ENCODE data around the gene S1PR1. TPM values are rescaled to one million over a fixed set of nuclear protein-coding genes. Genes with fewer than 3 reads are reported as not detected.

The S1PR1 gene
- total RNA-seq, 4 donors from 2014 or later, result 11.4 to 50.6 (median 26.0) TPM

DNA sequence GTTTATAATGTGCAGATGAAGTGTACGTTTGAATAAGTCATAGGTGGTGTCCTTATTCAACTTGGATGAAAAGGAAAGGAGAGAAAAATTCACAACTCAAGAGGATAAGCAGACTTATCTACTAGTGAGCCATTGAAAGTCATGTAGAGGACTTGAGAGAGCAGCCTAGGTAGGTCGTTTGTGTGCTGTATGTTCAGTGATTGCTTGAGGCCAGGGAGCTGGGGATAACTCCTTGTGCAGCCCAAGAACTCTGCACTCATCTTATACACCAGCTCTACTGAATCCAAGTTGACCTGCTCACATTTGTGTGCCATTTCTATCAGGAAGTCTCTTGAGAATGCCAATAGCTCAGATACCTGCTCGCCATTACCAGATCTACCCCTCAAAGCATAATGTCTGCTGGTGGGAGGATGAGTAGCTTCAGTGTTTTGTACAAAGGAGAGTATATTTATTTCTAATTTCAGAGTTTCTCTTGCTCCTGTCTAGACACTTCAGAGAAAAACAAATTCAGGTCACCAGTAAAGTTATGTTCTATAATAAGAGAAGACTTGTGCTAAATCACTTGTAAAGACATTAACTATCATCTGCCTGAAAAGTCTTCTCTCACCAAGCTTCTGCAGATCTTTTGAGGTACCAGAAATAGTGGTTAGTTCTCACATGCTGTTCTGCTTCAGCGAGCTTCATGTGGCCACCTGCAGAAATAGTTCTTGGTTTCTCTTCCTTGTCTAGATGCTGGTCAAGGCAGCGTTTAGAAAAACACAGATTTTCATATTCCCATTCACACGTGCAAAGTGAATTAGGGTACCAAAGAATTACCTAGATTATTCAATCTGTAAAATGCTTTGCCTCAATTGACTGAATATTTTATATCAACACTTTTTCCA lies 10.8 kb downstream of the S1PR1 start:
- no peaks in the 10 kb centered on the region for H3K4me1 ChIP-seq
- no peaks in the 10 kb centered on the region for H3K36me3 ChIP-seq
- H3K9me3 ChIP-seq, result no peaks in the 10 kb centered on the region
- no peaks in the 10 kb centered on the region for H3K27me3 ChIP-seq
- no peak for TF ChIP-seq POLR2A (IDR thresholded peaks at IDR 0.05)
- TF ChIP-seq EP300 (IDR thresholded peaks at IDR 0.05), result no peak
- no peak for TF ChIP-seq POLR2AphosphoS5 (IDR thresholded peaks at IDR 0.05)
- TF ChIP-seq CTCF (IDR thresholded peaks at IDR 0.05), result no peak
- no peak overlapping the region for H3K4me3 ChIP-seq
- no peak for DNase-seq (ENCODE audit: low spot score in 2 of 2)
- WGBS, result 85% methylated on average over 6 of the region's 6 CpGs
- H3K27ac ChIP-seq, result no peak overlapping the region

GRCh38 chr1:101250222-101250621 lies 13.4 kb downstream of the S1PR1 start:
- Histone ChIP-seq H3K36me3 (no peaks in the 10 kb centered on the region), H3K4me1 (no peaks in the 10 kb centered on the region), H3K9me3 (no peaks in the 10 kb centered on the region), H3K27ac (no peak overlapping the region), H3K27me3 (no peaks in the 10 kb centered on the region), H3K4me3 (no peak overlapping the region)
- TF ChIP-seq POLR2A (IDR thresholded peaks at IDR 0.05) (no peak), CTCF (IDR thresholded peaks at IDR 0.05) (no peak), POLR2AphosphoS5 (IDR thresholded peaks at IDR 0.05) (no peak), EP300 (IDR thresholded peaks at IDR 0.05) (no peak)
- WGBS, result 86% methylated on average over 3 of the region's 3 CpGs
- no peak for DNase-seq (ENCODE audit: low spot score in 2 of 2)

GRCh38 chr1:101250656-101251272 lies 13.9 kb downstream of the S1PR1 start:
- Histone ChIP-seq H3K4me1 (no peaks in the 10 kb centered on the region), H3K27me3 (no peaks in the 10 kb centered on the region), H3K9me3 (no peaks in the 10 kb centered on the region), H3K4me3 (no peak overlapping the region), H3K36me3 (no peaks in the 10 kb centered on the region), H3K27ac (no peak overlapping the region)
- WGBS, result 45% methylated on average over 5 of the region's 5 CpGs
- DNase-seq (ENCODE audit: low spot score in 2 of 2), result no peak
- no peak for TF ChIP-seq POLR2A (IDR thresholded peaks at IDR 0.05)
- no peak for TF ChIP-seq EP300 (IDR thresholded peaks at IDR 0.05)

GRCh38 chr1:101251504-101251903 lies 14.7 kb downstream of the S1PR1 start:
- no peaks in the 10 kb centered on the region for H3K4me1 ChIP-seq
- no peak overlapping the region for H3K27ac ChIP-seq
- no peak overlapping the region for H3K4me3 ChIP-seq
- DNase-seq (ENCODE audit: low spot score in 2 of 2), result no peak
- no peaks in the 10 kb centered on the region for H3K9me3 ChIP-seq
- H3K36me3 ChIP-seq, result no peaks in the 10 kb centered on the region
- TF ChIP-seq CTCF (IDR thresholded peaks at IDR 0.05) (no peak), POLR2A (IDR thresholded peaks at IDR 0.05) (no peak), POLR2AphosphoS5 (IDR thresholded peaks at IDR 0.05) (no peak), EP300 (IDR thresholded peaks at IDR 0.05) (no peak)
- no peaks in the 10 kb centered on the region for H3K27me3 ChIP-seq

GRCh38 chr1:101253976-101254674 lies 17.3 kb downstream of the S1PR1 start:
- Histone ChIP-seq H3K4me3 (no peak overlapping the region), H3K27ac (no peak overlapping the region), H3K9me3 (no peaks in the 10 kb centered on the region), H3K4me1 (no peaks in the 10 kb centered on the region), H3K36me3 (no peaks in the 10 kb centered on the region), H3K27me3 (no peaks in the 10 kb centered on the region)
- 54% methylated on average over 11 of the region's 11 CpGs for WGBS
- TF ChIP-seq POLR2A (IDR thresholded peaks at IDR 0.05) (no peak), EP300 (IDR thresholded peaks at IDR 0.05) (no peak), POLR2AphosphoS5 (IDR thresholded peaks at IDR 0.05) (no peak)
- DNase-seq (ENCODE audit: low spot score in 2 of 2), result no peak

Data from suprapubic skin (tissue), 4 donors.